AG04450 (cell line): ENCODE results near the gene C2CD2. TPM values are rescaled to one million over a fixed set of nuclear protein-coding genes. Genes with fewer than 3 reads are reported as not detected.

Experiments
- CTCF ChIA-PET: fragments of 300-600, 350-600 bp; formaldehyde crosslinking; extraction: SDS; loops from one replicate; lab custom pipeline; 2022; ENCODE audit warnings: antibody characterized with exemption, inconsistent platforms; lab: Charles Lee
- POLR2A ChIA-PET: fragments of 350-600 bp; formaldehyde crosslinking; extraction: SDS; loops from one replicate; lab custom pipeline; 2021; ENCODE audit warnings: antibody characterized with exemption, inconsistent platforms; lab: Yijun Ruan, JAX
- DNase-seq: peaks from one replicate; pipeline ENCODE4 v3.0.0-alpha.2; 2011; ENCODE audit warnings: low read depth, low spot score
- H3K27ac ChIP-seq: one replicate; pipeline ENCODE4 v1.5.1; 2012; ENCODE audit warnings: low read depth, low read length, control low read depth
- H3K27me3 ChIP-seq: one replicate; pipeline ENCODE4 v1.6.0; 2012; ENCODE audit warnings: low read length; ENCODE audit not compliant: control insufficient read depth, insufficient read depth
- H3K4me3 ChIP-seq: 2 replicates; pipeline ENCODE4 v1.5.1; 2011; ENCODE audit warnings: mild to moderate bottlenecking, low read depth, low read length, control low read depth
- H3K9me3 ChIP-seq: 2 replicates; pipeline ENCODE4 v1.5.1; 2012; ENCODE audit warnings: low read length; ENCODE audit not compliant: control insufficient read depth, insufficient read depth
- CTCF ChIP-seq: IDR thresholded peaks from 2 replicates; pipeline ENCODE4 v1.5.1; 2011; ENCODE audit warnings: low read depth, low read length, control low read depth, inconsistent platforms
- polyA plus RNA-seq: library from polyadenylated mRNA; depleted of rRNA; stranded (reverse); fragments of >200 nt; gene quantifications from 2 replicates; pipeline ENCODE4 v1.2.3, GENCODE V29; 2011

The C2CD2 gene
- polyA plus RNA-seq, 1 experiment, result 25.4 TPM

GRCh38 chr21:41933313-41934079, 20.3 kb downstream of the C2CD2 start:
- no peaks in the 10 kb centered on the region for H3K27me3 ChIP-seq
- peak overlapping the region; percentile 46 for H3K4me3 ChIP-seq
- POLR2A ChIA-PET, result interaction anchor here (1.5 kb wide), 1 partner anchor 54 kb away, joined by 9 read pairs; the partner anchor contains the start of gene PRDM15

GRCh38 chr21:41932576-41933312, 21.1 kb downstream of the C2CD2 start:
- ChIA-PET POLR2A (interaction anchor here (0.7 to 1.5 kb wide), 3 partner anchors 49 to 148 kb away, joined by 3 to 9 read pairs (median 8); partner anchors contain the start of gene PRDM15), CTCF (interaction anchor here (0.7 to 2.8 kb wide), 4 partner anchors 9 to 185 kb away, joined by 3 to 15 read pairs (median 4); no protein-coding TSS in a partner anchor)
- H3K4me3 ChIP-seq, result no peak overlapping the region
- DNase-seq, result no peak
- no peak for TF ChIP-seq CTCF
- H3K27me3 ChIP-seq, result no peaks in the 10 kb centered on the region
- H3K27ac ChIP-seq, result peak overlapping the region; percentile 61
- no peaks in the 10 kb centered on the region for H3K9me3 ChIP-seq

More at GRCh38 chr21:41933313-41934079, 20.3 kb downstream of the C2CD2 start:
- peak; percentile 69 for TF ChIP-seq CTCF
- Histone ChIP-seq H3K9me3 (no peaks in the 10 kb centered on the region), H3K27ac (peak overlapping the region; percentile 31)
- CTCF ChIA-PET, result interaction anchor here (0.6 to 2.8 kb wide), 8 partner anchors 9 to 192 kb away, joined by 3 to 15 read pairs (median 3); no protein-coding TSS in a partner anchor
- DNase-seq, result no peak

- Histone ChIP-seq H3K4me3 (no peak overlapping the region), H3K27ac (peak overlapping the region; percentile 61)
Measured at GRCh38 chr21:41932191-41932575, 21.6 kb downstream of the C2CD2 start.

GRCh38 chr21:41931041-41931451, 22.8 kb downstream of the C2CD2 start:
- H3K9me3 ChIP-seq, result no peaks in the 10 kb centered on the region
- POLR2A ChIA-PET, result no interaction called here
- CTCF ChIA-PET, result interaction anchor here (0.6 to 0.7 kb wide), 2 partner anchors 11 to 221 kb away, joined by 3 to 4 read pairs; no protein-coding TSS in a partner anchor
- H3K27ac ChIP-seq, result no peak overlapping the region
- no peaks in the 10 kb centered on the region for H3K27me3 ChIP-seq
- H3K4me3 ChIP-seq, result no peak overlapping the region
- TF ChIP-seq CTCF, result no peak
- no peak for DNase-seq

More at GRCh38 chr21:41932191-41932575, 21.6 kb downstream of the C2CD2 start:
- no peaks in the 10 kb centered on the region for H3K27me3 ChIP-seq
- DNase-seq, result peak; percentile 51
- POLR2A ChIA-PET, result interaction anchor here (0.7 to 1.5 kb wide), 3 partner anchors 49 to 148 kb away, joined by 3 to 9 read pairs (median 8); partner anchors contain the start of gene PRDM15
- TF ChIP-seq CTCF, result peak; percentile 36
- H3K9me3 ChIP-seq, result no peaks in the 10 kb centered on the region
- CTCF ChIA-PET, result interaction anchor here (0.7 to 2.8 kb wide), 2 partner anchors 9 to 185 kb away, joined by 3 to 15 read pairs; no protein-coding TSS in a partner anchor
